GM12864 (cell line): Measurements from ENCODE around the gene PDE4D.
"Not testable (repeated sequence)": the region's sequence is repeated elsewhere in the genome, so short reads cannot be mapped to it uniquely, and the experiment has no call there.

Experiments
- DNase-seq: peaks from one replicate; pipeline ENCODE4 v3.0.0-alpha.2; 2011; ENCODE audit warnings: low read depth
- H3K4me3 ChIP-seq: 2 replicates; pipeline ENCODE4 v1.5.1; 2011; ENCODE audit warnings: mild to moderate bottlenecking, low read depth, low read length, control low read depth
- CTCF ChIP-seq: IDR thresholded peaks from 2 replicates; pipeline ENCODE4 v1.5.1; 2011; ENCODE audit warnings: low read depth, mild to moderate bottlenecking, moderate library complexity, low read length, control low read depth, inconsistent platforms; ENCODE audit errors: missing control alignments

PDE4D gene

GRCh38 chr5:59749782-59750520, 143.6 kb downstream of the PDE4D start:
- no peak for DNase-seq
- no peak for TF ChIP-seq CTCF
- H3K4me3 ChIP-seq, result no peak overlapping the region

GRCh38 chr5:59748036-59748663, 145.4 kb downstream of the PDE4D start:
- H3K4me3 ChIP-seq, DNase-seq: not testable (repeated sequence)

- no peak for TF ChIP-seq CTCF
- no peak for DNase-seq
- no peak overlapping the region for H3K4me3 ChIP-seq
Observed at GRCh38 chr5:59746241-59746765, 147.2 kb downstream of the PDE4D start.

- TF ChIP-seq CTCF, result no peak
- no peak overlapping the region for H3K4me3 ChIP-seq
- no peak for DNase-seq
Observed at GRCh38 chr5:59745415-59745863, 148.1 kb downstream of the PDE4D start.

DNA sequence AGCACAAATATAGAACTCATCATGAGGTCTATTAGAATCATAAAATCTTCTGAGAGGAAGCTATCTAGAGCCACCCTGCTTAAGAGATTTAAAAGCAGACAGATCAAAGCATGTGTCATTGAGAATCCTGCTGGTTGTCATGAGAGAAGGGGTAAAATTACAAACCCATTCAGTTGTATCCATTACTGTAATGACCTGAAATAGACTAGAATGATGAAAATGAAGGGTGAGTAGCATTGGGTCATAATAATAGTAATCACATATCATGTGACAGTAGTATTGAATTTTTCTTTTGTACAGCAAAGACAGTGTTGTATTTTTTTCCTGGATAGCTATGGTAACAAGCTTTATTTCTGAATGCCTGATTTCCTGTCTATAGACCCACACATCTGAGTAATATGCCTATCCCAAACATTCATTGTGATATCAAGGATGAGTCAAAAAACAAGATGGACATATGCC, 149.0 kb downstream of the PDE4D start:
- no peak for TF ChIP-seq CTCF
- no peak overlapping the region for H3K4me3 ChIP-seq
- DNase-seq, result no peak

DNA sequence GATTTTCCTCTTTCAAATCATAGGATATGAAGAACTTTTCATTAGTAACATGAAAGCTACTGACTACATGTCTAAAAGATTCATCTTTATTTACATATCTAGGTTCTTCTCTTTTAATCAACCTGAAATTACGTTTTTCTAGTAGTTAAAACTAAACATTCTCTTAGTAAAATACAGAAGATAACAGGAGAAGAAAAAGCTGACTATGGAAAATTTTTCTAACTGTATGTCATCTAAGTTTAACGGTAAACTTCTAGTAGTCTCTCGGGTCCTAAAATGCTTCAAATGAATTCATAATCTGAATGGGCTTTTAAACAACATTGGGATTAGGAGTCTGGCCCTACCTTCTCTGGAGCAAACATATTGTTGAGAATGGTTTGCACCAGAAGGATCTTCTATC, 151.9 kb downstream of the PDE4D start:
- DNase-seq, result no peak
- no peak overlapping the region for H3K4me3 ChIP-seq
- no peak for TF ChIP-seq CTCF

DNA sequence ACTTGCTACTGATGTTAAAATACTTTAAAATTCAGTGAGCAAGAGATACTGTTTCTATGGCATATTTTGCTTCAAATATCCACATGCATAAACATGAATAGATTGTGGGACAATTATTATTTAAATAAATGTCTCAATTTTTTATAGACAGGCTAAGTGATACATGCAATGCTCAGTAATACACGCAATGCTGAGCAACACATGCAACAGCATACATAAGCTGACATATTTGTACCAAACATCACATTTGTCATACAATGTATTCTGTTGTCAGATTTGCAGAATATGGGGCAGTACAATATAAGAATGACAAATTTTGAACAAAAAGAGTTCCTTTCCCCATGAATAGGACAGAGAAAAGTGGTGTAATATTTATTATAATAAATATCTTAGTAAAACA, 155.5 kb downstream of the PDE4D start:
- no peak for DNase-seq

More for the DNA sequence above, 155.5 kb downstream of the PDE4D start:
- H3K4me3 ChIP-seq, result no peak overlapping the region
- no peak for TF ChIP-seq CTCF
